OCI-LY3 (cell line): ENCODE measurements around the gene PTGDR.

Source experiments
- H2AFZ ChIP-seq: fragments of 200-600, 300-600 bp; shearing (Covaris generic); 2 replicates; pipeline ENCODE4 v1.6.0; 2014; ENCODE audit warnings: antibody characterized with exemption, low read depth, low read length
- H3K27ac ChIP-seq: fragments of 200-600, 300-600 bp; sonication (generic); 2 replicates; pipeline ENCODE4 v1.5.1; 2014; ENCODE audit warnings: mild to moderate bottlenecking, low read length, moderate library complexity, mixed read lengths
- H3K27me3 ChIP-seq: fragments of 200-600, 300-600 bp; sonication (generic); 2 replicates; pipeline ENCODE4 v1.6.1; 2014; ENCODE audit warnings: low read depth, low read length, mixed read lengths
- H3K36me3 ChIP-seq: fragments of 200-600, 300-600 bp; sonication (generic); replicated peaks from 2 replicates; pipeline ENCODE3; 2014; ENCODE audit warnings: low read depth, low read length, mixed read lengths
- H3K4me1 ChIP-seq: fragments of 300-600, 200-600 bp; sonication (generic); 2 replicates; pipeline ENCODE4 v1.6.1; 2014; ENCODE audit warnings: low read length, mixed read lengths
- H3K4me2 ChIP-seq: fragments of 200-600, 300-600 bp; sonication (generic); 2 replicates; pipeline ENCODE4 v1.6.1; 2014; ENCODE audit warnings: low read length, mixed read lengths
- H3K4me3 ChIP-seq: fragments of 300-600, 200-600 bp; sonication (generic); 2 replicates; pipeline ENCODE4 v1.5.1; 2014; ENCODE audit warnings: antibody characterized with exemption, mild to moderate bottlenecking, low read length, moderate library complexity
- H3K79me2 ChIP-seq: fragments of 300-600, 200-600 bp; shearing (Covaris generic); 2 replicates; pipeline ENCODE4 v1.6.1; 2014; ENCODE audit warnings: mild to moderate bottlenecking, low read length, mixed read lengths
- H3K9ac ChIP-seq: fragments of 300-600, 200-600 bp; shearing (Covaris generic); 2 replicates; pipeline ENCODE4 v1.6.0; 2014; ENCODE audit warnings: mild to moderate bottlenecking, low read length, moderate library complexity
- H3K9me3 ChIP-seq: fragments of 200-600, 300-600 bp; shearing (Covaris generic); 2 replicates; pipeline ENCODE4 v1.6.1; 2014; ENCODE audit warnings: low read length, mixed read lengths; ENCODE audit not compliant: insufficient read depth
- H4K20me1 ChIP-seq: fragments of 200-600, 300-600 bp; sonication (generic); 2 replicates; pipeline ENCODE4 v1.6.1; 2016; ENCODE audit warnings: low read length, mixed read lengths; ENCODE audit not compliant: insufficient read depth
- EZH2phosphoT487 ChIP-seq: fragments of 200-600 bp; shearing (Covaris generic); IDR thresholded peaks from 2 replicates; pipeline ENCODE4 v1.6.1; 2018; ENCODE audit warnings: antibody characterized with exemption, mixed run types, low read depth
- TF ChIP-seq, protein P1 (sequence below): fragments of 200-600, 300-600 bp; sonication (generic); IDR thresholded peaks from 2 replicates; pipeline ENCODE4 v1.5.1; 2014; ENCODE audit warnings: antibody characterized with exemption, low read length, low read depth

PTGDR gene

GRCh38 chr14:52268279-52269061 lies 972 bp downstream of the PTGDR start:
- peak overlapping the region; percentile 84 for H3K4me2 ChIP-seq
- H3K9ac ChIP-seq: peak overlapping the region; percentile 87
- H3K9me3 ChIP-seq: no peaks in the 10 kb centered on the region
- TF ChIP-seq EZH2phosphoT487: no peak
- TF ChIP-seq, protein P1, sequence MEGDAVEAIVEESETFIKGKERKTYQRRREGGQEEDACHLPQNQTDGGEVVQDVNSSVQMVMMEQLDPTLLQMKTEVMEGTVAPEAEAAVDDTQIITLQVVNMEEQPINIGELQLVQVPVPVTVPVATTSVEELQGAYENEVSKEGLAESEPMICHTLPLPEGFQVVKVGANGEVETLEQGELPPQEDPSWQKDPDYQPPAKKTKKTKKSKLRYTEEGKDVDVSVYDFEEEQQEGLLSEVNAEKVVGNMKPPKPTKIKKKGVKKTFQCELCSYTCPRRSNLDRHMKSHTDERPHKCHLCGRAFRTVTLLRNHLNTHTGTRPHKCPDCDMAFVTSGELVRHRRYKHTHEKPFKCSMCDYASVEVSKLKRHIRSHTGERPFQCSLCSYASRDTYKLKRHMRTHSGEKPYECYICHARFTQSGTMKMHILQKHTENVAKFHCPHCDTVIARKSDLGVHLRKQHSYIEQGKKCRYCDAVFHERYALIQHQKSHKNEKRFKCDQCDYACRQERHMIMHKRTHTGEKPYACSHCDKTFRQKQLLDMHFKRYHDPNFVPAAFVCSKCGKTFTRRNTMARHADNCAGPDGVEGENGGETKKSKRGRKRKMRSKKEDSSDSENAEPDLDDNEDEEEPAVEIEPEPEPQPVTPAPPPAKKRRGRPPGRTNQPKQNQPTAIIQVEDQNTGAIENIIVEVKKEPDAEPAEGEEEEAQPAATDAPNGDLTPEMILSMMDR: no peak
- peak overlapping the region; percentile 69 for H3K27ac ChIP-seq
- no peaks in the 10 kb centered on the region for H3K36me3 ChIP-seq
- H3K4me1 ChIP-seq: peaks cover 34% of the 10 kb centered on the region
- no peaks in the 10 kb centered on the region for H3K27me3 ChIP-seq
- peaks cover 11% of the 10 kb centered on the region; the same call in 1 of the 2 replicates for H4K20me1 ChIP-seq
- H3K4me3 ChIP-seq: peak overlapping the region; percentile 88
- peak overlapping the region; percentile 65 for H2AFZ ChIP-seq
- H3K79me2 ChIP-seq: peaks cover 61% of the 10 kb centered on the region

DNA sequence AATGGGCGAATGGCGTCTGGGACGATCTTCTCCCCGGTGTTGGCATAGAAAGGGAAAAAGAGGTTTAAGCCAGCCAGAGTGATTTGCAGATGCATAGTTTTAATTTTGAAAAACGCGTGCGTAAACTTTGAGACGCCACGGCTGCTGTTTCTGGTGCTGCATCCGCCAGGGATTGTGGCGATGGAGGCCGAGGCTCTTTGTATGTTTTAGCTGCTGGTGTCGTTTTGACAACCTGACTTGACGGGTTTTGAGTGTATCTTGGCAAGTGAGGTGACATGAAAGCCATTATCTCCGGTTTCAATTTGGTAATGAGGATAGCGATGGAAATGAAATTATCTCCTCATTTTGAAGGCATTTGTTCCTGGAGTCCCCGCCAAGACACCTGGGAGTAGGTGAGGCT lies 1.6 kb downstream of the PTGDR start:
- no peaks in the 10 kb centered on the region for H3K36me3 ChIP-seq
- peak overlapping the region; percentile 88 for H3K4me3 ChIP-seq
- H3K79me2 ChIP-seq: peaks cover 67% of the 10 kb centered on the region
- peaks cover 33% of the 10 kb centered on the region for H3K4me1 ChIP-seq
- H2AFZ ChIP-seq: peak overlapping the region; percentile 65
- H3K9ac ChIP-seq: peak overlapping the region; percentile 87
- H4K20me1 ChIP-seq: peaks cover 17% of the 10 kb centered on the region; the same call in 1 of the 2 replicates
- peak overlapping the region; percentile 84 for H3K4me2 ChIP-seq
- no peak for TF ChIP-seq EZH2phosphoT487
- TF ChIP-seq, protein P1: no peak
- peak overlapping the region; percentile 69 for H3K27ac ChIP-seq
- no peaks in the 10 kb centered on the region for H3K9me3 ChIP-seq
- no peaks in the 10 kb centered on the region for H3K27me3 ChIP-seq

GRCh38 chr14:52269982-52270381 lies 2.5 kb downstream of the PTGDR start:
- Histone ChIP-seq H3K36me3 (no peaks in the 10 kb centered on the region), H3K9me3 (no peaks in the 10 kb centered on the region), H2AFZ (no peak overlapping the region), H3K9ac (peak overlapping the region; percentile 87), H3K4me3 (peak overlapping the region; percentile 88), H3K4me1 (peaks cover 33% of the 10 kb centered on the region), H4K20me1 (peaks cover 22% of the 10 kb centered on the region; the same call in 1 of the 2 replicates), H3K4me2 (peak overlapping the region; percentile 84), H3K79me2 (peaks cover 71% of the 10 kb centered on the region), H3K27me3 (no peaks in the 10 kb centered on the region), H3K27ac (peak overlapping the region; percentile 69)
- TF ChIP-seq, protein P1: no peak
- no peak for TF ChIP-seq EZH2phosphoT487

- no peaks in the 10 kb centered on the region for H3K27me3 ChIP-seq
- peak overlapping the region; percentile 3; the same call in 1 of the 2 replicates for H3K9ac ChIP-seq
- H2AFZ ChIP-seq: no peak overlapping the region
- H3K79me2 ChIP-seq: peaks cover 71% of the 10 kb centered on the region
- peaks cover 14% of the 10 kb centered on the region for H3K36me3 ChIP-seq
- peak overlapping the region; percentile 88; the same call in 1 of the 2 replicates for H3K4me3 ChIP-seq
- TF ChIP-seq, protein P1: no peak
- TF ChIP-seq EZH2phosphoT487: no peak
- H3K27ac ChIP-seq: no peak overlapping the region
- peaks cover 28% of the 10 kb centered on the region; the same call in 1 of the 2 replicates for H4K20me1 ChIP-seq
- H3K4me1 ChIP-seq: peaks cover 31% of the 10 kb centered on the region
- H3K9me3 ChIP-seq: no peaks in the 10 kb centered on the region
- peak overlapping the region; percentile 84 for H3K4me2 ChIP-seq
Measured at GRCh38 chr14:52271538-52271937, 4.0 kb downstream of the PTGDR start.
